GM23338 (cell line): ENCODE results near the gene DUSP5. TPM values are rescaled to one million over a fixed set of nuclear protein-coding genes. Genes with fewer than 3 reads are reported as not detected.
A peak's percentile ranks its signal among the peaks of the same experiment; 100 is the strongest.

Experiments used
- ATAC-seq: fragments of 200-7000 bp; cut with Tn5 transposase; 3 replicates; pipeline ENCODE4 v1.9.1; 2020
- DNase-seq: peaks from one replicate; pipeline ENCODE4 v3.0.0-alpha.2; 2015; ENCODE audit warnings: low spot score
- H2AFZ ChIP-seq: fragments of 200-600 bp; sonication (generic); 2 replicates; pipeline ENCODE4 v1.8.0; 2016; ENCODE audit warnings: antibody characterized with exemption, mild to moderate bottlenecking, moderate library complexity
- H3F3A ChIP-seq: fragments of 200-600 bp; sonication (generic); replicated peaks from 2 replicates; pipeline ENCODE4 v1.8.0; 2017; ENCODE audit warnings: antibody characterized with exemption, mixed run types, low read depth
- H3K27ac ChIP-seq: fragments of 200-600 bp; sonication (generic); 2 replicates; pipeline ENCODE4 v1.6.1; 2016; ENCODE audit warnings: low read depth
- H3K27me3 ChIP-seq: fragments of 200-600 bp; sonication (generic); 2 replicates; pipeline ENCODE4 v1.8.0; 2016; ENCODE audit warnings: mild to moderate bottlenecking, mixed run types, moderate library complexity; ENCODE audit not compliant: insufficient read depth
- H3K36me3 ChIP-seq: fragments of 200-600 bp; sonication (generic); 2 replicates; pipeline ENCODE4 v1.8.0; 2016; ENCODE audit warnings: mild to moderate bottlenecking; ENCODE audit not compliant: insufficient read depth
- H3K4me1 ChIP-seq: fragments of 200-600 bp; sonication (generic); 2 replicates; pipeline ENCODE4 v1.8.0; 2016; ENCODE audit warnings: mild to moderate bottlenecking, moderate library complexity; ENCODE audit not compliant: insufficient read depth
- H3K4me2 ChIP-seq: fragments of 200-600 bp; sonication (generic); 2 replicates; pipeline ENCODE4 v1.7.1; 2017; ENCODE audit warnings: mixed run types
- H3K4me3 ChIP-seq: fragments of 200-600 bp; sonication (generic); 2 replicates; pipeline ENCODE4 v1.6.1; 2016; ENCODE audit warnings: mixed run types
- H3K79me2 ChIP-seq: fragments of 200-600 bp; sonication (generic); replicated peaks from 2 replicates; pipeline ENCODE4 v1.8.0; 2017; ENCODE audit warnings: mild to moderate bottlenecking; ENCODE audit not compliant: insufficient read depth
- H3K9me2 ChIP-seq: fragments of 200-600 bp; sonication (generic); 2 replicates; pipeline ENCODE4 v1.8.0; 2017; ENCODE audit not compliant: insufficient read depth
- H4K20me1 ChIP-seq: fragments of 200-600 bp; sonication (generic); replicated peaks from 2 replicates; pipeline ENCODE4 v1.8.0; 2017; ENCODE audit warnings: mild to moderate bottlenecking; ENCODE audit not compliant: insufficient read depth
- H3K27ac Mint-ChIP-seq: 2 replicates; pipeline ENCODE4 v1.8.0; 2020; ENCODE audit warnings: inconsistent platforms, mild to moderate bottlenecking, moderate library complexity, mixed read lengths
- H3K27me3 Mint-ChIP-seq: 3 replicates; pipeline ENCODE4 v1.8.0; 2022; ENCODE audit warnings: low read depth, mild to moderate bottlenecking, moderate library complexity, mixed read lengths, inconsistent platforms; ENCODE audit not compliant: insufficient read depth, poor library complexity
- H3K36me3 Mint-ChIP-seq: 3 replicates; pipeline ENCODE4 v1.8.0; 2021; ENCODE audit warnings: low read depth, mild to moderate bottlenecking, inconsistent platforms, moderate library complexity, mixed read lengths
- H3K4me1 Mint-ChIP-seq: 3 replicates; pipeline ENCODE4 v1.8.0; 2020; ENCODE audit warnings: mild to moderate bottlenecking, inconsistent platforms, mixed read lengths
- H3K4me3 Mint-ChIP-seq: 3 replicates; pipeline ENCODE4 v1.8.0; 2021; ENCODE audit warnings: moderate library complexity, mild to moderate bottlenecking, inconsistent platforms, mixed read lengths
- H3K9me3 Mint-ChIP-seq: 3 replicates; pipeline ENCODE4 v1.8.0; 2020; ENCODE audit warnings: moderate library complexity, mild to moderate bottlenecking, inconsistent platforms, mixed read lengths
- CREB1 ChIP-seq: fragments of 250-450 bp; sonication (Bioruptor Pico); IDR thresholded peaks from 2 replicates; pipeline ENCODE4 v1.5.0; 2020; ENCODE audit warnings: low read depth, mild to moderate bottlenecking, moderate library complexity
- CTCF ChIP-seq, 2 experiments: fragments of 200-600 bp in 1 of 2; sonication (generic) in 1 of 2; conservative IDR thresholded peaks; 2 replicates each; pipeline versions ENCODE4 v1.5.1 to v1.6.1; 2016 to 2017; ENCODE audit warnings: antibody characterized with exemption in 2 of 2, low read depth in 2 of 2, mild to moderate bottlenecking in 2 of 2, moderate library complexity in 1 of 2
- ETS1 ChIP-seq: IDR thresholded peaks from 2 replicates; pipeline ENCODE4 v1.6.1; 2016; ENCODE audit warnings: antibody characterized with exemption
- EZH2 ChIP-seq: fragments of 200-600 bp; sonication (generic); IDR thresholded peaks from one replicate; pipeline ENCODE4 v1.8.0; 2017; ENCODE audit warnings: antibody characterized with exemption, mild to moderate bottlenecking, low read depth; ENCODE audit not compliant: unreplicated experiment
- JUNB ChIP-seq: IDR thresholded peaks from one replicate; pipeline ENCODE4 v1.6.1; 2016; ENCODE audit warnings: antibody characterized with exemption; ENCODE audit not compliant: unreplicated experiment
- POLR2AphosphoS5 ChIP-seq: IDR thresholded peaks from 2 replicates; pipeline ENCODE4 v1.6.1; 2016; ENCODE audit warnings: antibody characterized with exemption, low read depth
- STAT1 ChIP-seq: IDR thresholded peaks from one replicate; pipeline ENCODE4 v1.6.1; 2016; ENCODE audit warnings: antibody characterized with exemption; ENCODE audit not compliant: unreplicated experiment
- ZNF114 ChIP-seq: fragments of 250-450 bp; sonication (Bioruptor Pico); IDR thresholded peaks from 2 replicates; pipeline ENCODE4 v1.5.0; 2020; ENCODE audit warnings: mild to moderate bottlenecking, moderate library complexity
- ZNF462 ChIP-seq: fragments of 250-450 bp; sonication (Bioruptor Pico); IDR thresholded peaks from 2 replicates; pipeline ENCODE4 v1.5.0; 2020; ENCODE audit warnings: mild to moderate bottlenecking, moderate library complexity
- polyA plus RNA-seq: library from polyadenylated mRNA; unstranded; fragments of >200 nt; fragmentation: Nextera tagmentation; extraction: Ambion mirVana; gene quantifications from 2 replicates; pipeline ENCODE4 v1.2.1, GENCODE V29; 2016
- total RNA-seq: library from RNA; depleted of rRNA; stranded (reverse); fragments of >200 nt; shearing (Covaris generic); gene quantifications from 2 replicates; pipeline ENCODE4 v1.2.3, GENCODE V29; 2014

DUSP5 gene
- total and polyA plus RNA-seq, 2 experiments from 2014 or later: 10.8 to 35.9 TPM

GRCh38 chr10:110546499-110547110, 48.9 kb downstream of the DUSP5 start (continued):
- TF ChIP-seq ZNF462: no peak
- TF ChIP-seq ZNF114 (CRISPR knock-in tag): no peak
- no peak for TF ChIP-seq ETS1
- no peak for TF ChIP-seq POLR2AphosphoS5
- TF ChIP-seq EZH2: no peak
- no peak for TF ChIP-seq CREB1 (CRISPR knock-in tag)

- H3K9me2 ChIP-seq: no peaks in the 10 kb centered on the region
- ATAC-seq (peak; percentile 65), DNase-seq (peak; percentile 81)
- no peak overlapping the region for H3K27ac ChIP-seq
- no peak overlapping the region for H2AFZ ChIP-seq
- no peaks in the 10 kb centered on the region for H3K4me1 ChIP-seq
- no peaks in the 10 kb centered on the region for H3K79me2 ChIP-seq
- Mint-ChIP-seq H3K27ac (no peak overlapping the region), H3K27me3 (no peaks in the 10 kb centered on the region), H3K9me3 (no peaks in the 10 kb centered on the region), H3K36me3 (no peaks in the 10 kb centered on the region), H3K4me3 (no peak overlapping the region), H3K4me1 (peaks cover 12% of the 10 kb centered on the region)
- no peak overlapping the region for H3K4me3 ChIP-seq
- H4K20me1 ChIP-seq: no peaks in the 10 kb centered on the region
- H3K27me3 ChIP-seq: no peaks in the 10 kb centered on the region
- no peaks in the 10 kb centered on the region for H3K36me3 ChIP-seq
- no peaks in the 10 kb centered on the region for H3F3A ChIP-seq
- H3K4me2 ChIP-seq: no peak overlapping the region
- TF ChIP-seq CREB1 (CRISPR knock-in tag) (peak; percentile 29; the same call in 1 of the 2 replicates), POLR2AphosphoS5 (no peak), STAT1 (no peak), JUNB (no peak), CTCF (conservative IDR thresholded peaks at IDR 0.05; ENCODE audit: low read depth in 2 of 2) (peak; percentile 86 to 87)
These were observed 49.5 kb downstream of the DUSP5 start for GRCh38 chr10:110547139-110547761.
